K562 (cell line): ENCODE data around the gene CASP9. TPM values are rescaled to one million over a fixed set of nuclear protein-coding genes. Genes with fewer than 3 reads are reported as not detected.

ENCODE experiments used
- ATAC-seq: fragments of 200-7000 bp; cut with Tn5 transposase; 3 replicates; pipeline ENCODE4 v1.9.1; 2020; ENCODE audit warnings: moderate library complexity
- BruUV-seq: library from RNA; stranded (reverse); fragments of 400-500 nt; replicated peaks from 2 replicates; lab custom pipeline; 2021; lab: Mats Ljungman, UMichigan
- CTCF ChIA-PET: fragments of 300-600 bp; formaldehyde crosslinking; extraction: SDS; loops from one replicate; lab custom pipeline; 2021; ENCODE audit warnings: low intra/inter-chr PET ratio; lab: Yijun Ruan, JAX
- POLR2A ChIA-PET: fragments of 300-600, 350-650 bp; sonication (Branson Sonifier 250); formaldehyde crosslinking; extraction: SDS; loops from one replicate; lab custom pipeline; 2021; ENCODE audit warnings: antibody characterized with exemption, inconsistent platforms; lab: Yijun Ruan, JAX
- DNase-seq, 4 experiments: peaks; one replicate each; pipeline versions ENCODE4 v3.0.0 to v3.0.0-alpha.2; 2011 to 2018; ENCODE audit warnings: low spot score in 3 of 4, mixed read lengths in 3 of 4; ENCODE audit errors: extremely low read depth in 1 of 4
- FAIRE-seq: peaks from 2 replicates; lab custom pipeline; 2011; peaks lifted over from hg19 to GRCh38; lab: Jason Lieb, UNC
- H2AFZ ChIP-seq: 2 replicates; pipeline ENCODE4 v1.6.0; 2011; ENCODE audit warnings: low read depth, low read length, control low read depth, inconsistent platforms
- H3K27ac ChIP-seq: fragments of 200-600 bp; 3 replicates; pipeline ENCODE4 v1.8.0; 2011; ENCODE audit warnings: low read depth, mild to moderate bottlenecking, control low read depth, inconsistent platforms, low read length, moderate library complexity, mixed read lengths; ENCODE audit errors: extremely low read depth
- H3K27me3 ChIP-seq, 2 experiments: fragments of 300-600 bp in 1 of 2; 2 replicates in 1 of 2; 3 replicates in 1 of 2; pipeline versions ENCODE4 v1.6.0 to v1.8.0; 2011; ENCODE audit warnings: inconsistent platforms in 2 of 2, low read length in 2 of 2, mild to moderate bottlenecking in 1 of 2, mixed read lengths in 1 of 2, moderate library complexity in 1 of 2; ENCODE audit not compliant: control insufficient read depth in 2 of 2, insufficient read depth in 2 of 2
- H3K36me3 ChIP-seq: fragments of 300-600 bp; 3 replicates; pipeline ENCODE4 v1.8.0; 2011; ENCODE audit warnings: mild to moderate bottlenecking, low read length, inconsistent platforms; ENCODE audit not compliant: control insufficient read depth, insufficient read depth
- H3K4me1 ChIP-seq, 2 experiments: fragments of 200-600 bp in 1 of 2; replicated peaks in 1 of 2; 2 replicates in 1 of 2; 3 replicates in 1 of 2; pipeline versions ENCODE4 v1.5.1 to v1.8.0; 2011; ENCODE audit warnings: inconsistent platforms in 2 of 2, low read length in 2 of 2, mild to moderate bottlenecking in 1 of 2, mixed read lengths in 1 of 2, moderate library complexity in 1 of 2; ENCODE audit not compliant: control insufficient read depth in 2 of 2, insufficient read depth in 2 of 2
- H3K4me2 ChIP-seq: 2 replicates; pipeline ENCODE4 v1.6.1; 2011; ENCODE audit warnings: low read length, control low read depth, inconsistent platforms, mixed read lengths; ENCODE audit not compliant: insufficient read depth
- H3K4me3 ChIP-seq: fragments of 200-600 bp; sonication (generic), shearing (Covaris generic); 2 replicates; pipeline ENCODE4 v1.5.1; 2016; ENCODE audit warnings: control low read depth, inconsistent platforms
- H3K79me2 ChIP-seq: fragments of 200-600 bp; 3 replicates; pipeline ENCODE4 v1.8.0; 2011; ENCODE audit warnings: low read length, inconsistent platforms; ENCODE audit not compliant: control insufficient read depth, insufficient read depth
- H3K9ac ChIP-seq, 2 experiments: 2 replicates each; pipeline versions ENCODE4 v1.6.0 to v1.6.1; 2011; ENCODE audit warnings: low read depth in 2 of 2, low read length in 2 of 2, control low read depth in 1 of 2, inconsistent platforms in 1 of 2, mild to moderate bottlenecking in 1 of 2, mixed read lengths in 1 of 2; ENCODE audit not compliant: insufficient read depth in 1 of 2
- H3K9me1 ChIP-seq: one replicate; pipeline ENCODE4 v1.6.0; 2011; ENCODE audit warnings: inconsistent platforms, mild to moderate bottlenecking, low read length, moderate library complexity; ENCODE audit not compliant: control insufficient read depth, insufficient read depth
- H3K9me3 ChIP-seq: replicated peaks from 2 replicates; pipeline ENCODE4 v1.5.1; 2011; ENCODE audit warnings: low read depth, low read length, inconsistent platforms; ENCODE audit not compliant: control insufficient read depth, insufficient read depth
- H4K20me1 ChIP-seq: replicated peaks from 2 replicates; pipeline ENCODE4 v1.6.1; 2011; ENCODE audit warnings: low read length, inconsistent platforms, mixed read lengths; ENCODE audit not compliant: control insufficient read depth, insufficient read depth
- C11orf30 ChIP-seq: fragments of 450-650 bp; IDR thresholded peaks from 2 replicates; pipeline ENCODE4 v1.6.1; 2016; ENCODE audit warnings: low read depth, mild to moderate bottlenecking
- CHD2 ChIP-seq: IDR thresholded peaks from 2 replicates; pipeline ENCODE4 v1.6.1; 2011; ENCODE audit warnings: low read depth, low read length
- EP300 ChIP-seq: IDR thresholded peaks from 2 replicates; pipeline ENCODE4 v1.6.1; 2012; ENCODE audit warnings: low read length, improper control_type of control experiment
- ERF ChIP-seq: fragments of 450-650 bp; formaldehyde crosslinking; IDR thresholded peaks from 2 replicates; pipeline ENCODE4 v1.4.0; 2020; ENCODE audit warnings: mild to moderate bottlenecking, mixed read lengths
- FOS ChIP-seq: IDR thresholded peaks from 3 replicates; pipeline ENCODE4 v1.6.1; 2011; ENCODE audit not compliant: insufficient read length; ENCODE audit errors: extremely low read depth
- FOXA1 ChIP-seq: fragments of 450-650 bp; IDR thresholded peaks from 2 replicates; pipeline ENCODE4 v1.6.1; 2016; ENCODE audit warnings: mild to moderate bottlenecking, borderline replicate concordance
- MAFG ChIP-seq: fragments of 450-650 bp; conservative IDR thresholded peaks from 2 replicates; pipeline ENCODE4 v1.6.1; 2016; ENCODE audit warnings: missing genetic modification characterization, missing compliant biosample characterization
- PBX2 ChIP-seq, 2 experiments: IDR thresholded peaks in 1 of 2; conservative IDR thresholded peaks in 1 of 2; 2 replicates each; pipeline ENCODE4 v1.6.1; 2016; ENCODE audit warnings: low read depth in 2 of 2, mild to moderate bottlenecking in 1 of 2, missing compliant biosample characterization in 1 of 2, missing genetic modification characterization in 1 of 2, moderate library complexity in 1 of 2
- RBM25 ChIP-seq: fragments of 200-400 bp; formaldehyde crosslinking; IDR thresholded peaks from 2 replicates; pipeline ENCODE4 v1.6.1; 2018; ENCODE audit warnings: low read length, low read depth, moderate library complexity; ENCODE audit not compliant: severe bottlenecking
- ZNF57 ChIP-seq: fragments of 450-650 bp; formaldehyde crosslinking; IDR thresholded peaks from 2 replicates; pipeline ENCODE4 v1.4.0; 2020; ENCODE audit warnings: mild to moderate bottlenecking, moderate library complexity
- WGBS: fragments of 100-300 bp; shearing (Covaris generic); methylation state at CpG from one replicate; pipeline ENCODE4 v1.1.6; 2016; ENCODE audit warnings: low coverage, mixed read lengths; ENCODE audit not compliant: insufficient coverage; ENCODE audit errors: missing lambda C conversion rate; 5-methylcytosine and 5-hydroxymethylcytosine counted together
- in situ Hi-C: fragments of 300-500 bp; cut with MboI; formaldehyde crosslinking; loops from 4 replicates; pipeline ENCODE4 v1.15.0; 2018; ENCODE audit warnings: inconsistent platforms, mixed read lengths
- intact Hi-C: fragments of 100-400 bp; cut with micrococcal nuclease; formaldehyde crosslinking; loops from 2 replicates; pipeline ENCODE4 v1.14.2; 2022
- polyA plus RNA-seq, 8 experiments: library from polyadenylated mRNA; depleted of rRNA in 4 of 8; stranded (reverse) in 5 of 8; unstranded in 3 of 8; fragments of >200 nt; fragmentation: Nextera tagmentation in 2 of 8; fragmentation: Illumina TruSeq in 1 of 8; extraction: Ambion mirVana in 2 of 8; extraction: Trizol in 1 of 8; gene quantifications; 2 replicates each; pipeline versions ENCODE4 v1.2.1 to v1.2.3, GENCODE V29; 2011 to 2014; ENCODE audit warnings: inconsistent platforms in 1 of 8, missing spikeins in 1 of 8
- total RNA-seq, 7 experiments: library from RNA; depleted of rRNA in 6 of 7; stranded (reverse); fragments of >200 nt in 6 of 7; fragmentation: Illumina TruSeq in 2 of 7; extraction: Trizol in 2 of 7; gene quantifications; 2 replicates each; pipeline versions ENCODE4 v1.2.1 to v1.2.3, GENCODE V29; 2011 to 2021; ENCODE audit warnings: low replicate concordance in 1 of 7
- TF ChIP-seq, protein P1 (sequence below): sonication (generic); formaldehyde crosslinking; IDR thresholded peaks from 2 replicates; pipeline ENCODE4 v1.8.0; 2022; ENCODE audit warnings: missing genetic modification reagents, mild to moderate bottlenecking, borderline replicate concordance
- TF ChIP-seq, protein P2 (sequence below): fragments of 450-650 bp; formaldehyde crosslinking; IDR thresholded peaks from 2 replicates; pipeline ENCODE4 v1.4.0; 2022; ENCODE audit warnings: missing genetic modification characterization
- TF ChIP-seq, protein P3 (sequence below): fragments of 250-450 bp; sonication (Bioruptor Pico); IDR thresholded peaks from 2 replicates; pipeline ENCODE4 v1.8.0; 2021; ENCODE audit warnings: borderline replicate concordance, mild to moderate bottlenecking, moderate library complexity; ENCODE audit not compliant: poor library complexity, severe bottlenecking
- TF ChIP-seq, protein P4 (sequence below): fragments of 450-650 bp; conservative IDR thresholded peaks from 2 replicates; pipeline ENCODE4 v1.6.1; 2016; ENCODE audit warnings: missing genetic modification characterization, low read depth, mild to moderate bottlenecking, missing compliant biosample characterization, moderate library complexity

The CASP9 gene
- total and polyA plus RNA-seq, 9 of the 15 experiments (the other 6 are each of a cell fraction or from before 2014, with no cell fraction given) = 10.8 to 54.1 (median 30.7) TPM

GRCh38 chr1:15541231-15541792 lies 17.3 kb upstream of the CASP9 start:
- Histone ChIP-seq H4K20me1 (no peaks in the 10 kb centered on the region), H3K36me3 (peaks cover 78% of the 10 kb centered on the region), H3K9me1 (no peaks in the 10 kb centered on the region), H3K4me1 (peaks cover 16 to 37% of the 10 kb centered on the region in 2 experiments), H3K9ac (no peak overlapping the region), H3K9me3 (no peaks in the 10 kb centered on the region), H2AFZ (no peak overlapping the region), H3K4me2 (no peak overlapping the region), H3K4me3 (no peak overlapping the region), H3K27me3 (no peaks in the 10 kb centered on the region), H3K79me2 (no peaks in the 10 kb centered on the region), H3K27ac (peak overlapping the region; percentile 9; the same call in 1 of the 3 replicates)
- FAIRE-seq = no peak
- 97% methylated on average over 4 of the region's 4 CpGs for WGBS
- POLR2A ChIA-PET = interaction anchor here (2.0 to 2.1 kb wide), 2 partner anchors 13 to 15 kb away, joined by 7 read pairs; partner anchors contain the start of gene DNAJC16
- BruUV-seq = no TSS peak
- CTCF ChIA-PET = no interaction called here
- DNase-seq = no peak
- intact Hi-C loops = loop anchor here (5.0 kb wide), 1 partner anchor 81 kb away; no protein-coding TSS in a partner anchor
- no peak for ATAC-seq
- in situ Hi-C loops = no loop called here
- no peak for TF ChIP-seq FOS
- TF ChIP-seq, protein P1, sequence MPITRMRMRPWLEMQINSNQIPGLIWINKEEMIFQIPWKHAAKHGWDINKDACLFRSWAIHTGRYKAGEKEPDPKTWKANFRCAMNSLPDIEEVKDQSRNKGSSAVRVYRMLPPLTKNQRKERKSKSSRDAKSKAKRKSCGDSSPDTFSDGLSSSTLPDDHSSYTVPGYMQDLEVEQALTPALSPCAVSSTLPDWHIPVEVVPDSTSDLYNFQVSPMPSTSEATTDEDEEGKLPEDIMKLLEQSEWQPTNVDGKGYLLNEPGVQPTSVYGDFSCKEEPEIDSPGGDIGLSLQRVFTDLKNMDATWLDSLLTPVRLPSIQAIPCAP (CRISPR knock-in tag) = no peak
- no peak for TF ChIP-seq EP300
- TF ChIP-seq, protein P2, sequence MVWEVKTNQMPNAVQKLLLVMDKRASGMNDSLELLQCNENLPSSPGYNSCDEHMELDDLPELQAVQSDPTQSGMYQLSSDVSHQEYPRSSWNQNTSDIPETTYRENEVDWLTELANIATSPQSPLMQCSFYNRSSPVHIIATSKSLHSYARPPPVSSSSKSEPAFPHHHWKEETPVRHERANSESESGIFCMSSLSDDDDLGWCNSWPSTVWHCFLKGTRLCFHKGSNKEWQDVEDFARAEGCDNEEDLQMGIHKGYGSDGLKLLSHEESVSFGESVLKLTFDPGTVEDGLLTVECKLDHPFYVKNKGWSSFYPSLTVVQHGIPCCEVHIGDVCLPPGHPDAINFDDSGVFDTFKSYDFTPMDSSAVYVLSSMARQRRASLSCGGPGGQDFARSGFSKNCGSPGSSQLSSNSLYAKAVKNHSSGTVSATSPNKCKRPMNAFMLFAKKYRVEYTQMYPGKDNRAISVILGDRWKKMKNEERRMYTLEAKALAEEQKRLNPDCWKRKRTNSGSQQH = no peak
- TF ChIP-seq, protein P3, sequence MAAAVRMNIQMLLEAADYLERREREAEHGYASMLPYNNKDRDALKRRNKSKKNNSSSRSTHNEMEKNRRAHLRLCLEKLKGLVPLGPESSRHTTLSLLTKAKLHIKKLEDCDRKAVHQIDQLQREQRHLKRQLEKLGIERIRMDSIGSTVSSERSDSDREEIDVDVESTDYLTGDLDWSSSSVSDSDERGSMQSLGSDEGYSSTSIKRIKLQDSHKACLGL (CRISPR knock-in tag) = no peak
- TF ChIP-seq RBM25 = peak; percentile 73
- TF ChIP-seq PBX2 (CRISPR knock-in tag; IDR thresholded peaks at IDR 0.05; ENCODE audit: low read depth) = no peak
- no peak for TF ChIP-seq PBX2 (tag; conservative IDR thresholded peaks at IDR 0.05; ENCODE audit: low read depth)
- no peak for TF ChIP-seq FOXA1
- TF ChIP-seq ERF (CRISPR knock-in tag) = no peak
- no peak for TF ChIP-seq CHD2
- TF ChIP-seq C11orf30 = peak; percentile 78
- no peak for TF ChIP-seq ZNF57 (CRISPR knock-in tag)
- TF ChIP-seq MAFG (tag) = peak; percentile 74
- TF ChIP-seq, protein P4, sequence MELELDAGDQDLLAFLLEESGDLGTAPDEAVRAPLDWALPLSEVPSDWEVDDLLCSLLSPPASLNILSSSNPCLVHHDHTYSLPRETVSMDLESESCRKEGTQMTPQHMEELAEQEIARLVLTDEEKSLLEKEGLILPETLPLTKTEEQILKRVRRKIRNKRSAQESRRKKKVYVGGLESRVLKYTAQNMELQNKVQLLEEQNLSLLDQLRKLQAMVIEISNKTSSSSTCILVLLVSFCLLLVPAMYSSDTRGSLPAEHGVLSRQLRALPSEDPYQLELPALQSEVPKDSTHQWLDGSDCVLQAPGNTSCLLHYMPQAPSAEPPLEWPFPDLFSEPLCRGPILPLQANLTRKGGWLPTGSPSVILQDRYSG (tag) = no peak
